GM21576 (cell line): ENCODE results near the gene PPM1E.
"Not testable (repeated sequence)": the region's sequence is repeated elsewhere in the genome, so short reads cannot be mapped to it uniquely, and the experiment has no call there.

Source experiments
- ATAC-seq: cut with Tn5 transposase; IDR thresholded peaks from one replicate; pipeline ENCODE4 v1.9.1; 2021; ENCODE audit warnings: mild to moderate bottlenecking, moderate library complexity; ENCODE audit not compliant: unreplicated experiment

The PPM1E gene

DNA sequence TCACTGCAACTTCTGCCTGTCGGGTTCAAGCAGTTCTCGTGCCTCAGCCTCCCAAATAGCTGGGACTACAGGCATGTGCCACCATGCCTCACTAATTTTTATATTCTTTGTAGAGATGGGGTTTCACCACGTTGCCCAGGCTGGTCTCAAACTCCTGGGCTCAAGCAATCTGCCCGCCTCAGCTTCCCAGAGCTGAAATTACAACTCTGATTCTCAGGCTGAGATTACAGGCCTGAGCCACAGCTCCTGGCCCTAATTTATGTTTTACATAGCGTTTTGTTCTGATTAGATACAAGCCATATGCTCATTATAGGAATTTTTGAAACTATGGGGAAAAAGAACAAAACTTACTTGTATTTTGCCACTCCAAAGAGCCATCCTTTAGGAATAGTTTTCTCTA lies 22.8 kb downstream of the PPM1E start:
- not testable (repeated sequence) for ATAC-seq

DNA sequence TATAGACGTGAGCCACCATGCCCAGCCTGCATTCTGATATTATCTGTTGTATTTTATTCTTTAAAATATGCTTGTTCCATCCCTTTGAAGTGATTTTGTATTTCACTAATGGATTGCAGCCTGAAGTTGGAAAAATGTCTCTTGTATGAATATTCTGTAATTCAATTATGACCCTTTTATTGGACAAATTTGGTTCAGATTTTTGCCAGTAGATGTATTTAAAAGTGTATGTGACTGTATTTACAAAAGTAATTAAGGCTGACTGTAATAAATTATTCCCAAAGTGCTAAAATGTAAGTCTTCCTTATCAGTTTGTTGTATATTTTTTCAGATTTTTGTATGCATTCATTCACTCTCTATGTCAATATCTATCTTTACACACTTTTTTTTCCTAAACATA lies 23.8 kb downstream of the PPM1E start:
- ATAC-seq = no peak

DNA sequence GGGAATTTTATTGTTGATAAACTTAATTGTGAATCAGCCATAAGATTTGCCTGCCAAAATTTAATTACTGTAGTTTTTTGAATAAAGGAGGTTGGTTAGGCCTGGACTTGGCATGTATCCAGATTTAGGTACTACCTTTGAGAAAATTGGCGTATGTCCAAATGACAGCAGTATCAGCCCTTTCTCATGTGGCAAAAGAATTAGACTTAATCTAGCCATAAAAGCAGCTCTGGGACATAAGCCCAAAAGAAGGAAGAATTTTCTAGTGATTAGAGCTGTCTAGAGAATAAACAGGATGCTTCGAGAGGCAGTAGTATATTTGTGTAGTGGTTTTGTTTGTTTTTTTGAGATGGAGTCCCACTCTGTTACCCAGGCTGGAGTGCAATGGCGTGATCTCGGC lies 27.7 kb downstream of the PPM1E start:
- no peak for ATAC-seq

DNA sequence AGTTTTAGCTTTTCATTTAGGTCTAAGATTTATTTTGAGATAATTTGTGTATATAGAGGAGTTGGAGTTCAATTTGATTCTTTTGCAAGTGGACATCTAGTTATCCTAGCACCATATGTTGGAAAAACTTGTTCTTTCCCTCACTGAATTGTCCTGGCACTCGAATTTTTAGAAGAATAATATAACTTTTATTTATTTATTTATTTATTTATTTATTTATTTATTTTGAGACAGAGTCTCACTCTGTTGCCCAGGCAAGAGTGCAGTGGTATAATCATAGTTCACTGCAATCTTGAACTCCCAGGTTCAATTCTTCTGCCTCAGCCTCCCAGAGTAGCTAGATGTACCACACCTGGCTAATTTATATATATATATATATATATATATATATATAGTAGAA lies 29.4 kb downstream of the PPM1E start:
- ATAC-seq = no peak

DNA sequence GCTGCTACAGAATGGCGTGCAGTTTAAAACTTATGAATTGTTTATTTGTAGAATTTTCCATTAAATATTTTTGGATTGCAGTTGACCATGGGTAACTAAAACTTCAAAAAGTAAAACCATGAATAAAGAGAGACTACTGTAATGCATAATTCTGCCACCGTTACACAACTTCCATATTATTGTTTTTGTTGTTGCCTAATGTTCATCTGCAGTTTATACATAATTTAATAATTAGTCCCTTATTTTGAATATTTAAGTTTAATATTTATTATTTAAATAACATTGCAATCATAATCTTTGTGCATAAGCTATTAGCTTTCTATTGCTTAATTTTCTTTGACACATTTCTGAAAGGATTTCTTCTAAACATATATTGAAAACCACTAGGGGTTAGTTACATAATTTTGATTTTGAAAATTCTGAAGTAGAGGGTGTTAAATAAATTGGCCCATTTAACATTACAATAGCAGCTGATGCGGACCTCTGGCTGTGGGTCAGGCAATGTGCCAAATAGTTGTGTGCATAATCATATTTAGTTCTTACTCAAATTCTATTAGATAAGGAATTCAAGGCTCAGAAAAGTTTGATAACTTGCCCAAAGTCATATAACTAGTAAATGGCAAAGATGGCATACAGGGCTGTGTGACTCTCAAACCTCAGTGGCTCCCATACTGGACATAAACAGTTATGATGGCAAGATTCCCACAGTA lies 31.1 kb downstream of the PPM1E start:
- no peak for ATAC-seq

DNA sequence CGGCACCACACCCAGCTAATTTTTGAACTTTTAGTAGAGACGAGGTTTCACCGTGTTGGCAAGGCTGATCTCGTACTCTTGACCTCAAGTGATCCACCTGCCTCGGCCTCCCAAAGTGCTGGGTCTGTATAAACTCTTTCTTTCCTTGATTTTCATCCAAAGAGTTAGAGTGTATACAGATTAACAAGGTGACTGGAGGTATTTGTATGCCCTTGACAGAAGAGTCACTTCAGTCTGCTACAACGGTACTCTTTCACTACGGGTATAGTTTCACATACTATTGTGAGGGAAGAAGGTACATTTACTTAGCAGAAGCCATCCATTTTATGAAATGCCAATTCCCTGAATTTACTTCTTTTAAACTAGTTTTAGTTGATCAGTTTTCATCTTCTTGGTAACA lies 32.5 kb downstream of the PPM1E start:
- ATAC-seq = no peak

DNA sequence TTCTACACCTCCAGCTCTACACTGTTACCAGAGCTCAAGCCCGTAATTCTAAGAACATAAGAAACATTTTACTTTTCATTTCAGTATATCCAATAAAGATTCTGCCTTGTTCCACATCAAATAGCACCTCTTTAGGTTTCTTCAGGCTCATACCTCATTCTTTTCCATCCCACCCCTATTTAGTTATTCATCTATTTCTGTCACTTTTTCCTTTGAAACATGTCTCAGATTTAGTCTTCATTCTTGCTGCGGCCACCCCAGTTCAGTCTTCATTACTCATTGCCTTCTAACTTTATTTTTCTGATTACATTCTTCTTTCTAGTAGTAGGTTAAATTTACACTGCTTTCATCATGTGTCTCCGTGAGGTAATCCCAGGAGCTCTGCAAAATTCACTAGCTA lies 33.5 kb downstream of the PPM1E start:
- ATAC-seq = no peak

DNA sequence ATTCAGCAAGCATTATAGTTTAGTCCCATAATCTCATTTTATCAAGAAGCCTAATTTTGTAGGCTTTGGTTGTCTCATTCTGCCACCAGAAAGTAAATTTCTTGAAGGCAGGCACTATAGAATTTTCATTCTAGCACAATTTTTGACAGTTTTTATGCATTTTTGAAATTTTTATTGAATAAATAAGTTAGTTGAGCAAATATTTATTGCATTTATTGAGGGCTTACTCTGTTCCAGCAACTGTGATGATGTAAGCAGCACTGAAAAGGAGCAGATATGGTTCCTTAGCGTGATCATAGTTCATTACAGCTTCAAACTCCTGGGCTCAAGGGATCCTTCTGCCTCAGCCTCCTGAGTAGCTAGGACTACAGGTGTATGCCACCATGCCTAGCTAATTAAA lies 34.2 kb downstream of the PPM1E start:
- no peak for ATAC-seq

DNA sequence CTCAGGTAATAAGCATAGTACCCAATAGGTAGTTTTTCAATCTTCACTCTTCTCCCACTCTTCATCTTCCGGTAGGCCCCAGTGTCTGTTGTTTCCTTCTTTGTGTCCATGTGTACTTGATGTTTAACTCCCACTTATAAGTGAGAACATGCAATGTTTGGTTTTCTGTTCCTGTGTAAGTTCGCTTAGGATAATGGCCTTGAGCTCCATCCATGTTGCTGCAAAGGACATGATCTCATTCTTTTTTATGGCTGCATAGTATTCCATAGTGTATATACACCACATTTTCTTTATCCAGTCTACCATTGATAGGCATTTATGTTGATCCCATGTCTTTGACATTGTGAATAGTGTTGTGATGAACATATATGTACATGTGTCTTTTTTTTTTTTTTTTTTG lies 38.9 kb downstream of the PPM1E start:
- not testable (repeated sequence) for ATAC-seq

DNA sequence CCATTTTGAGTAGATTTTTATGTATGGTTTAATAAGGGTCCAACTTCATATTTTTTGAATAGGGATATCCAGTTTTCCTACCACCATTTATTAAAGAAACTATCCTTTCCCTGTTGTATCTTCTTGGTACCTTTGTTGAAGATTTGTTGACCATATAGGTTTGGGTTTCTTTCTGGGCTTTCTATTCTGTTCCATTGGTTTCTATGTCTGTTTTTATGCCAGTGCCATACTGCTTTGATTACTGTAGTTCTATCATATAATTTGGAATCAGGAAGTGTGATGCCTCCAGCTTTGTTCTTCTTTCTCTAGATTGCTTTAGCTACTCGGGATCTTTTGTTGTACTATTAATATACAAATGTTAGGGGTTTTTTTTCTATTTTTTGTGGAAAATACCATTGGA lies 46.5 kb downstream of the PPM1E start:
- no peak for ATAC-seq

DNA sequence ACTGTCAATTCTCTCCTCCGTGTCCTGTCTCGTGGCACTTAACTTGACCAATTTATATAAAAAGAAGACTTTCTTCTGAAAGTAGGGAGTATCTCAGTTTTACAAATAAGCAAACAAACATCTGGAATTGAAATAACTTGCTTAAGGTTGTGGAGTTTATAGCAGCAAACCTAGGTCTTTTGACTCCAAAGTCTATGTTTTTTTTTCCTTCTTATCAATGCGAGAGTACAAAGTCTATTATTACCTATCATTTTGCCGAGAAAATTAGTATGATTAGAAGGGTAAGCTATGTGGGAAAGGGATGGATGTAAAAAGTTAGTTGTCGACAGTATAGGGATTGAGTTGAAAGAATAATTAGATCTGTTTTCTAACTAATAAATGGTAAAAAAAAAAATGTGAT lies 50.4 kb downstream of the PPM1E start:
- ATAC-seq = no peak

DNA sequence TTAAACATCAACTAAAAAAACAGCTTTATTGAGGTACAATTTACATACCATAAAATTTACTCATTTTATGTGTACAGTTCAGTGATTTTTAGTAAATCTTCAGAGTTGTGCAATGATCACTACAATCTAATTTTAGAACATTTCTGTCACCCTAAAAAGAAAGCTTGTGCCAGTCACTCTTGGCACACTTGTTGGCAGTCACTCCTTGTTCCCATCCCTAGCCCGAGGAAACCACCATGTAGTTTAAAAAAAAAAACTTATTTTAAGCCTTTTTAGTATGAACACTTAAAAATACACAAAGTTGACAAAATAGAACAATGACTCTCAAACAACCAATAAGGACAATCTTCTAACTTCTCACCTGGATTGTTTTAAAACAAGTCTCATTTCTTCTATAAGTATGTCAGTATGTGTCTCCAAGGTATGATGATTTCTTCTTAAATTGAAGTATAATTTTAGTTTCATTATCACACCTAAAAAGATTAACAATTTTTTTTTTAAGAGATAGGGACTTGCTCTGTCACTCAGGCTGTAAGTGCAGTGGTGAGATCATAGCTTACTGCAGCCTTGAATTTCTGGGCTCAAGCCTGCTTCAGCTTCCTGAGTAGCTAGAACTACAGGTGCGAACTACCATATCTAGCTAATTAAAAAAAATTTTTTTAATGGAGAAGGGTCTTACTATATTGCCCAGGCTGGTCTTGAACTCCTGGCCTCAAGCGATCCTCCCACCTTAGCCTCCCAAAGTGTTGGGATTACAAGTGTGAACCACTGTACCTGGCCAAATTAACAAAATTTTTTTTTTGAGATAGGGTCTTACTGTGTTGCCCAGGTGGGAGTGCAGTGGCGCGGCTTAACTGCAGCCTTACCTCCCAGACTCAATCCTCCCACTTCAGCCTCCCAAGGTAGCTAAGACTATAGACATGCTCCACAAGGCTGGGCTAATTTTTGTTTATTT lies 53.2 kb downstream of the PPM1E start:
- no peak for ATAC-seq

DNA sequence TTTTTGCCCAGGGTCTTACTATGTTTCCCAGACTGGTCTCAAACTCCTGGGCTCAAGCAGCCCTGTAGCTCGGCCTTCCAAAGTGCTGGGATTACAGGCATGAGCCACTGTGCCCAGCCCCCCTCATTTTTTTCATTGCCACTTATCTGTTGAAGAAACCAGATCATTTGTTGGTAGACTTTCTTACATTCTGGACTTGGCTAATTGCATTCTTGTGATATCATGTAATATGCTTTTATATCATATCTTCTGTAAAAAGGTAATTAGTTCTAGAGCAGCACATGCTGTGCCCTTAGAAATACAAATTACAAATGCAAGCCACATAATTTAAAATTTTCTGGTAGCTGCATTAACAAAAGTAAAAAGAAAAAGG lies 53.9 kb downstream of the PPM1E start:
- no peak for ATAC-seq

DNA sequence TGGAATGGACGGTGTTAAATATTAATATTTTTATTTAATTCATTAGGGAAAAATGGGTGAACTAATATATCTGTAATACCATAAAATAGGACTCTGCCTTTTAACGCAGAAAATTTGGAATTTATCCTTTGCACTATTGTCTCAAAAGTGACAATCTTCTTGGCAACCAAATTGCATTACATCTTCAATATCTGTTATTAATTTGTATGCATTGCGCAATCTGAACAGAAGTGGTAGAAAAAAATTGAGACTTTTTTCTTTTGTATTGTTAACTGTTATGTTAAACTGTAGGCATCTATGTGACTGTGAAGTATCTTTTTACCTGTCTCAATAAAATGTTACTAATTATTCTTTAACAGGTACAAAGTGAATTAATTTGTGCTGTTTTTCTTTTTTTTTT lies 55.6 kb downstream of the PPM1E start:
- no peak for ATAC-seq

DNA sequence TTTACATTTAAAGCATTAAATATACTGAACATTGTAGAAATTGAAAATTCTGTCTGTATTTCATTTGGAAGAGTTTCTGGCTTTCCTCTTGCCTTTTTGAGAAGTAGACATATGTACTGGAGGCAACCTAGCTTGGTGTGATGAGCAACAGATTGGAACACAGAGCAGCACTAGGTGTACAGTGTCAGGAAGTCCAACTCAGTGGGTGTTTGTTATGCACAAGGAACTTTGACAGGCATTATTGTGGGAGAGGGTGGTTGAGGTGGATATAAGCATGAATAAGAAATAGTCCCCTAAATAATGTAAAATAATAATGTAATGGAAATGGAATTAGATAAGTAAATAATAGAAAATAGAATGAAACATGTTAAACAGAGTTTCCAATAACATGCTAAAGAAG lies 58.1 kb downstream of the PPM1E start:
- no peak for ATAC-seq

DNA sequence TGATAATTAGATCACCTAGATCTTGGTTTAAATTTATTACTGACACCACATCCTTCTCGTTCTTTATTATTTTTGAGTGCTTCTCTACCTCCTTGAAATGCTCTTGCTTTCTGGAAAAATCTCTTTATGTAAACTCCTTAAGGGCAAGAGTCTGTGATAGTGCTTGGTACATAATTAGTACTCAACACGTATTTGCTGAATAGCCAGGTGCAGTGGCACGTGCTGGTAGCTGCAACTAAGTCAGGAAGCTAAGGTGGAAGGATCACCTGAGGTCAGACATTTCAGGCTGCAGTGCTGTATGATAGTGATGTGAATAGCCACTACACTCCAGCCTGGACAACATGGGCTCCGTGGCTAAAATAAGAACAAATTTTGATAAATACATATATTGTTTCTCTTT lies 63.0 kb downstream of the PPM1E start:
- no peak for ATAC-seq

DNA sequence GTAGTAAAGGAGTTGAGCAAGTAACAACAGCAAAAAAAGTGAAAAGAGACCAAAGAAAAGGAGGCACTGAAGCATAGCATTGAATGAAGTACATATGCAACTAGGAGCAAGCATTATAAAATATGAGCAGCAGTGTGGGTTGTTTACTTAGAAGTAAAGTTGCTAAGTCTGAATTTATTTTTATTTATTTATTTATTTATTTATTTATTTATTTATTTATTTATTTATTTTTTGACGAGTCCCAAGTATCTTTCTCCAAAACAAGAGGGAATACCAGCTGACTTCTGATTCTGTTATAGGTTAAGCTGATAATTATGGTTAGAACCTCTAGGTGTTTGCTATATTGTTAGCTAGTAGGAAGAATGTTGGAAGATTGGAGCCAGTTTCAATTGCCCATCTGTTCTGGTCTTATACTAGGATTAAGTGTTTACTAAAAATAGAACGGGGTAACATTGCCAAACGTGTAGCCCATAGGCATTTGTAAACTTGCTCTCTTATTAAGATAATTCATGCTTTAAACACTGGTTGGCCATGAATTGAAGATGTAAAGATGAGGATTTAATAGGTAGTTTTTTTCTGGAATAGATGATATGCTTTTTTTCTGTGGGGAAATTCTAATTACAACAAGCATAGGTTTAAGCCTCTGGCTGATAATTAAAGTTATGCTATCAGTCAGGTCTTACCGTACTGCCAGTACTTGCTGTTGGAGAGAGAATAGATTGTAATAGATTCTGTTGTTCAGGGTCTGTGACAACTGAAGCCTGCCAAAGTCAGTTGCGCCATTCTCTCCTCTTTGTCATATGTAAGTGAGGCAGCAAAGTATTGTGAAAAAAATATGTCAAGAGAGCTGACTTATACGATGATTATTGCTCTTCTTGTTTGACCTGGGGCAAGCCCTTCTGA lies 66.7 kb downstream of the PPM1E start:
- ATAC-seq = no peak

DNA sequence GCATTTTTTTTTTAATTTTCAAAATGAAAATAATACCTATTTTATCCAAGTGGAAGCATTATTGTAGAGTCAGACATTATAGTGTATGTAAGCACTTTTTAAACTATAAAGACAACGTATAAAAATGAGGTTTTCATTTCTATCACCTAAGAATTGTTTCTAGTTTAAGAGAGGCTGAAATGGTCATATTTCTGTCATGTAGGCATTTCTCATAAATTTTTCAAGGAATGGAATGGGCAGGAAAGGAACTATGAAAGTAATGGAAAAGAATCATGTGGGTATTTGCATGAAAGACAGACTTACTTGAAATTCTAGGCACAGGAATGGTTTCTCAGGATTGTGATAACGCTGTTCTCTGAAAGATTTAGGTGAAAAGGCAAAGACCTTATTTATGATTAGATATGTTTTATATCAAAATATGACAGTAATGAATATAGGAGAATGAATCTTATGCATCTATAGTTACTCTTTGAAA lies 67.4 kb downstream of the PPM1E start:
- ATAC-seq = no peak

DNA sequence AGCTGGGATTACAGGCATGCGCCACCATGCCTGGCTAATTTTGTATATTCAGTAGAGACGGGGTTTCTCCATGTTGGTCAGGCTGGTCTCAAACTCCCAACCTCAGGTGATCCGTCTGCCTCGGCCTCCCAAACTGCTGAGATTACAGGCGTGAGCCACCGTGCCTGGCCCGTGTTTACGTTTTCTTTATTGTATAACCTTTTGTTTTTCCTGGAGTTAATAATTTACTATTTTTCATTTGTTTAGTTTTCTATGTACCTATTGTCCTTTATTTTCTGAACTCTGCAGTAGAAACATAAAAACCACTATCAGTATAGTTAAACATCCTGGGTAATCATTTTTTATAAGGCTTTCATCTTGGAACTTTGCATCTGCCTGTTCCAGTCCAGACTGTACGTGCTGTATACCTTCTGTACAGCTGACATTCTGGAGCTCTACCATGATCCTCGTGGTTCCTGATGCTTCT lies 73.6 kb downstream of the PPM1E start:
- no peak for ATAC-seq

DNA sequence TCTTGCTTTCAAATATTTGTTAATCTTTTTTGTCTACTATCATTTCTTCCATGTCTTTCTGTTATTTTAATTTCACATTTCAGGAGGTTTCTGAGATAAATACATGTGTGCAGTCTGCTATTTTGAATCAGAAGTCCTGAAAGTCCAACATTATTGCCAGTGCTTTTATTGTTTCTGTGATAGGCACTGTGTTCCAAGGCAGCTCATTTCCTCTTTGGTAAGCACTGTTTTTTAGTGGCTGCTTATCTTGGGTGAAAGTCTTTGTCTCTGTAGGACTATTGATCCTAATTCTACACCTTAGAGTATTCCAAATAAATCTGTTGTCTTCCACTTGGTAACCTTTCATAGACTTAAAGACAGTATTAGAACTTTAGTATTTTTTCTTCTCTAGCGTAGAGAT lies 76.1 kb downstream of the PPM1E start:
- ATAC-seq = no peak

DNA sequence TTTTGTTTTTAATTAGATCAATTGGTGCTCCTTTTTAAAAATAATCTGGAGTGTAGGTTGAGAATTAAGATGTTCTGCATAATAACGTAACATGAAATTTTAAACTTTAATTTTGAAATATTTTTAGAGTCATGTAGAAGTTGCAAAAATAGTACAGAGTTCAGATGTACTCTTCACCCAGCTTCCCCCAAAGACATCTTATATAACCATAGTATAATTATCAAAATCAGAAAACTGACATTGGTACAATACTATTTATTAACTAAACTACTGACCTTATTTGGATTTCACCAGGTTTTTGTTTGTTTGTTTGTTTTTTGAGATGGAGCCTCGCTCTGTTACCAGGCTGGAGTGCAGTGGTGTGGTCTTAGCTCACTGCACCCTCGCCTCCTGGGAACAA lies 76.9 kb downstream of the PPM1E start:
- ATAC-seq = no peak
